ENCODE data around the gene SERPINE3. TPM values are rescaled to one million over a fixed set of nuclear protein-coding genes. Genes with fewer than 3 reads are reported as not detected.
A peak's percentile ranks its signal among the peaks of the same experiment; 100 is the strongest.

The SERPINE3 gene
- total and polyA plus RNA-seq, 5 donors from 2014 or later = not detected

DNA sequence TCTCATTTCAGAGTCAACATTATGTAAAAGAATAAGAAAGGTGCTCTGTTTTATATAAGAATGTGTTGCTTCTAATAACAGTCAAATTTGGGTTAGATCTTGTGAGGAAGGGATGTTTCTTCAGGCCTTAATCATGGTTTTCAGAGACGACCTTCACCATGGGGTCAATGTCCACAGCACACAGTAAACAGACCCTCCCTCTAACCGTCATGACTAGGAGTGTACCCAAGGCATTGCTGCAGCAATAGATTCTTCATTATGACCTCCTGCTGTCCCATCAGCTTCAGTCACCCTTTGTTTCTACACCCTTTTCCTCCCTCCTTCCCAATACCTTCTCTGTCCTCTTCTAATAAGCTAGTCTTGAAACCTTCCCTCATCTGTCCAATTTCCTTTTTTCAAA, 15.7 kb downstream of the SERPINE3 start:
- Histone ChIP-seq H3K27me3 (ENCODE audit: control insufficient read depth, insufficient read depth, low read length) (no peaks in the 10 kb centered on the region), H3K4me3 (ENCODE audit: low read depth, low read length) (no peak overlapping the region), H3K27ac (ENCODE audit: insufficient read depth, low read length, poor library complexity, severe bottlenecking) (no peak overlapping the region), H3K36me3 (ENCODE audit: control insufficient read depth, insufficient read depth, low read length) (no peaks in the 10 kb centered on the region), H3K4me1 (ENCODE audit: control insufficient read depth, insufficient read depth, low read length, poor library complexity, severe bottlenecking) (no peaks in the 10 kb centered on the region), H3K9me3 (ENCODE audit: control insufficient read depth in 2 of 2, low read length in 2 of 2) (no peaks in the 10 kb centered on the region)
- no peaks in the 10 kb centered on the region for H3K27me3 Mint-ChIP-seq
- no peak overlapping the region for H3K4me3 Mint-ChIP-seq
- no peak for ATAC-seq (ENCODE audit: low read depth in 2 of 2)
- DNase-seq = no peak
- no peaks in the 10 kb centered on the region for H3K4me1 Mint-ChIP-seq
- peaks cover 10% of the 10 kb centered on the region for H3K36me3 Mint-ChIP-seq
- H3K27ac Mint-ChIP-seq = no peak overlapping the region
- H3K9me3 Mint-ChIP-seq = peaks cover 0 to 5% (median 0%) of the 10 kb centered on the region in 7 donors

DNA sequence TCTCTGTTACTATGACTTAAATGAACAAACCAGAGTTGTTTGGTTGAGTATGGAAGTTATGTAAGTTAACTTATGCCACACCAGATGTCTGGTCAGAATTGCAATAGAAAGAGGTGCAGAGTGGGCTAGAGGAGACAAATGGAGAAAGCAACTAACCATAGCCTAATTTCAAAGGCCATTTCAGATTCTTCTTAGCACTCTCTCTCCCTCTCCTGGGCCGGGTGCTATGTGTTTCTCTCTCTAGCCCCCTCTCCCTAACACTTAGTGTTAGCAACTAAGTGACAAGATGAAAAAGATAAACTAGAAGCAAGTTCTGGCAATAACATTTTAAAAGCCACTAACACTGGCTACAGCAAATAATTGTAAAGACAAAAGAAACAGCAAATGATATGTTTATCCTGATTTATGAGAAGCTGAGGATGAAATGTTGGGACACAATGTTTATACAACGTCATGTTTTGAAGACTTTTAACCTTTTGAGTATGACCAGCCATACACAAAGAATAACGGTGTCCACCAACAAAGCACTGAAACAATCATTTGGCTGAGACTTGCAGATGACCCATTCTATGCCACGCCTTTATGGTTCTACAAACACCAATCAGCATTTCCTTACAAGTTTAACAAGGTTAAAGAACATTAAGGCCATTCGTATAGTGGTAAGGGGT, 18.6 kb downstream of the SERPINE3 start:
- no peaks in the 10 kb centered on the region for H3K27me3 ChIP-seq (ENCODE audit: control insufficient read depth, insufficient read depth, low read length)
- no peak for DNase-seq
- H3K4me3 Mint-ChIP-seq = no peak overlapping the region
- H3K9me3 Mint-ChIP-seq = no peaks in the 10 kb centered on the region
- no peaks in the 10 kb centered on the region for H3K27me3 Mint-ChIP-seq
- H3K4me1 Mint-ChIP-seq = no peaks in the 10 kb centered on the region
- H3K4me3 ChIP-seq (ENCODE audit: low read depth, low read length) = no peak overlapping the region
- H3K36me3 Mint-ChIP-seq = peaks cover 4% of the 10 kb centered on the region
- no peaks in the 10 kb centered on the region for H3K36me3 ChIP-seq (ENCODE audit: control insufficient read depth, insufficient read depth, low read length)
- no peaks in the 10 kb centered on the region for H3K9me3 ChIP-seq (ENCODE audit: control insufficient read depth in 2 of 2, low read length in 2 of 2)
- ATAC-seq (ENCODE audit: low read depth in 2 of 2) = no peak
- no peak overlapping the region for H3K27ac Mint-ChIP-seq
- H3K27ac ChIP-seq (ENCODE audit: insufficient read depth, low read length, poor library complexity, severe bottlenecking) = no peak overlapping the region
- H3K4me1 ChIP-seq (ENCODE audit: control insufficient read depth, insufficient read depth, low read length, poor library complexity, severe bottlenecking) = no peaks in the 10 kb centered on the region

DNA sequence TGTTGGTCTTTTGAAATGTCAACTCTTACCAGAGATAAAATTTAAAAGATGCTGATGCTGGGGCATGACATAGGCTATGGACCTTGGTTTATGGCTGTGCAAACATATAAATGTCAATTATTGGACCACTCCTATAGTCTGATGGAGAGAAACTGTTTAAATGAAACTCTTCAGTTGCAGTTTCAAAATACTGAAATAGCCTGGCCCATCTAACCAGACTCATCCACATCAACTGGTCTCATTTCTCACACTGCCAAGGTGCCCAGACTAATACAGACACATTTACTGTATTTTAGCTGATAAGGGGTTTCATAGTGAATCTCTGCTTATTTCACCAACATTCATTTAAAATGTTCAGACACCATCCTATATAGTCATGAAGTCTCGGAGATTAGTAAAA, 19.9 kb downstream of the SERPINE3 start:
- Histone ChIP-seq H3K27me3 (ENCODE audit: control insufficient read depth, insufficient read depth, low read length) (no peaks in the 10 kb centered on the region), H3K4me3 (ENCODE audit: low read depth, low read length) (no peak overlapping the region), H3K27ac (ENCODE audit: insufficient read depth, low read length, poor library complexity, severe bottlenecking) (no peak overlapping the region), H3K4me1 (ENCODE audit: control insufficient read depth, insufficient read depth, low read length, poor library complexity, severe bottlenecking) (no peaks in the 10 kb centered on the region), H3K9me3 (ENCODE audit: control insufficient read depth in 2 of 2, low read length in 2 of 2) (no peaks in the 10 kb centered on the region), H3K36me3 (ENCODE audit: control insufficient read depth, insufficient read depth, low read length) (peaks cover 4% of the 10 kb centered on the region)
- ATAC-seq (ENCODE audit: low read depth in 2 of 2) = no peak
- Mint-ChIP-seq H3K27ac (no peak overlapping the region), H3K9me3 (no peaks in the 10 kb centered on the region), H3K4me1 (no peaks in the 10 kb centered on the region), H3K27me3 (no peaks in the 10 kb centered on the region), H3K4me3 (no peak overlapping the region), H3K36me3 (peaks cover 8% of the 10 kb centered on the region)
- no peak for DNase-seq

DNA sequence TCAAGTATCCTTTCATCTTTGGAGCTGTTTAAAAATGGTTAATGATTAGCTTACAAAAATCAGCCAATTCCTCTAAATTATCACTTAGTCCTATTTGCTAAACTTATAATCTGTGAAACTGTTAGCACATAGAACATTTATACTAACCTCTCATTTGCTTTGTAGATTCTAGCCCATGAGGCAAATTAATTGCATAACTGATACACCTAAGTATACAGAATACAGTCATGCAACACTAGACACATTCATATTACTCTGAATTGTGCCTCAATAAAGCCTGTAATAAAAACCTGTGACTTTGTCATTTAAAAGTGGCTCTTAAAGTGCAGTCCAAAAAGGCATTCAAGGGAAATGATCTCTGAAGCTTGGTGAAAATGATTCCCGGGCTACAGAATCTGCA, 21.0 kb downstream of the SERPINE3 start:
- H3K27ac ChIP-seq (ENCODE audit: insufficient read depth, low read length, poor library complexity, severe bottlenecking) = no peak overlapping the region
- H3K27me3 ChIP-seq (ENCODE audit: control insufficient read depth, insufficient read depth, low read length) = no peaks in the 10 kb centered on the region
- no peaks in the 10 kb centered on the region for H3K4me1 Mint-ChIP-seq
- H3K36me3 Mint-ChIP-seq = peaks cover 20% of the 10 kb centered on the region
- H3K9me3 ChIP-seq (ENCODE audit: control insufficient read depth in 2 of 2, low read length in 2 of 2) = no peaks in the 10 kb centered on the region
- no peaks in the 10 kb centered on the region for H3K9me3 Mint-ChIP-seq
- no peak overlapping the region for H3K4me3 Mint-ChIP-seq
- H3K36me3 ChIP-seq (ENCODE audit: control insufficient read depth, insufficient read depth, low read length) = peaks cover 10% of the 10 kb centered on the region
- no peaks in the 10 kb centered on the region for H3K4me1 ChIP-seq (ENCODE audit: control insufficient read depth, insufficient read depth, low read length, poor library complexity, severe bottlenecking)
- no peak overlapping the region for H3K27ac Mint-ChIP-seq
- H3K4me3 ChIP-seq (ENCODE audit: low read depth, low read length) = no peak overlapping the region
- no peak for DNase-seq
- H3K27me3 Mint-ChIP-seq = no peaks in the 10 kb centered on the region
- ATAC-seq (ENCODE audit: low read depth in 2 of 2) = no peak

DNA sequence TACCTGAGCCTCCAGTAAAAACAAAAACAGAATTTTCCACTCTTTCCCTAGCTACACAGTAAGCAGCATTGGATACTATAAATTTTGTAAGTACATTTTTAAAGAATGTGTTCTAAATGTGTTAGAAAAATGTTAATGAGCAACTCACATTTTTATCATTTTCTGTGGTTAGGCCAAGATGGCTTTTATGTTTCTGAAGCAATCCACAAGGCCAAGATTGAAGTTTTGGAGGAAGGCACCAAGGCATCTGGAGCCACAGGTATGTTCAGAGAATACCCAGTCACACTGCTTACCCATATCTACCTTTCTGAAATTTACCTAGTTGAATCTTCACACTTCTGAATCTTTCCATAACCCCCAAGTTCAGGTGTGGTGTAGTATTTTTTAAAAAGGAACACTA, 21.6 kb downstream of the SERPINE3 start:
- no peak overlapping the region for H3K4me3 Mint-ChIP-seq
- Histone ChIP-seq H3K27ac (ENCODE audit: insufficient read depth, low read length, poor library complexity, severe bottlenecking) (no peak overlapping the region), H3K4me1 (ENCODE audit: control insufficient read depth, insufficient read depth, low read length, poor library complexity, severe bottlenecking) (no peaks in the 10 kb centered on the region), H3K9me3 (ENCODE audit: control insufficient read depth in 2 of 2, low read length in 2 of 2) (no peaks in the 10 kb centered on the region), H3K4me3 (ENCODE audit: low read depth, low read length) (no peak overlapping the region), H3K36me3 (ENCODE audit: control insufficient read depth, insufficient read depth, low read length) (peaks cover 15% of the 10 kb centered on the region), H3K27me3 (ENCODE audit: control insufficient read depth, insufficient read depth, low read length) (no peaks in the 10 kb centered on the region)
- no peaks in the 10 kb centered on the region for H3K9me3 Mint-ChIP-seq
- H3K4me1 Mint-ChIP-seq = no peaks in the 10 kb centered on the region
- H3K27ac Mint-ChIP-seq = peak overlapping the region in 1 of 3 donors; percentile 60
- ATAC-seq (ENCODE audit: low read depth in 2 of 2) (no peak), DNase-seq (no peak)
- no peaks in the 10 kb centered on the region for H3K27me3 Mint-ChIP-seq
- peaks cover 23% of the 10 kb centered on the region for H3K36me3 Mint-ChIP-seq

DNA sequence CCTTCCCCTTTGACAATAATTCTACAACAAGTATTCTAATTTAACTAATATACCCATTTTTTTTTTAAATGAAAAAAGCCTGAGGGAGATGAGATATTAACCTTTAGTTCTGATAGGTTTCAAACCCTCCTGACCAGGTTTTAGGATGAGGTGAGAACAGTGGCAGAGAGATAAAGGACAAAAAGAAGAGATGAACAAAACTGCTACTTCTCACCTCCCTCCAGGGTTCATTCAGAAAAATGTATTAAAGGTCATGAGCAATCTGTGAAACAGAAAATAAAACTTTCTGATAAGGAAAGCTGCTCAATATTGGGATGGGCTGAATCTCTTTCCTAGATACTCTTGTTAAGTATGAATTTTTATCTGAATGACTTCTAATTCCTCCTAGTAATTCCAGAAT, 24.1 kb downstream of the SERPINE3 start:
- Mint-ChIP-seq H3K9me3 (no peaks in the 10 kb centered on the region), H3K4me1 (peaks cover 0 to 1% (median 0%) of the 10 kb centered on the region in 4 donors), H3K36me3 (peaks cover 32% of the 10 kb centered on the region), H3K27me3 (no peaks in the 10 kb centered on the region), H3K4me3 (no peak overlapping the region), H3K27ac (peak overlapping the region in 1 of 3 donors; percentile 67)
- ATAC-seq (ENCODE audit: low read depth in 2 of 2) (no peak), DNase-seq (no peak)
- no peak overlapping the region for H3K4me3 ChIP-seq (ENCODE audit: low read depth, low read length)
- no peaks in the 10 kb centered on the region for H3K27me3 ChIP-seq (ENCODE audit: control insufficient read depth, insufficient read depth, low read length)
- no peaks in the 10 kb centered on the region for H3K9me3 ChIP-seq (ENCODE audit: control insufficient read depth in 2 of 2, low read length in 2 of 2)
- peaks cover 40% of the 10 kb centered on the region for H3K36me3 ChIP-seq (ENCODE audit: control insufficient read depth, insufficient read depth, low read length)
- H3K4me1 ChIP-seq (ENCODE audit: control insufficient read depth, insufficient read depth, low read length, poor library complexity, severe bottlenecking) = no peaks in the 10 kb centered on the region
- no peak overlapping the region for H3K27ac ChIP-seq (ENCODE audit: insufficient read depth, low read length, poor library complexity, severe bottlenecking)

DNA sequence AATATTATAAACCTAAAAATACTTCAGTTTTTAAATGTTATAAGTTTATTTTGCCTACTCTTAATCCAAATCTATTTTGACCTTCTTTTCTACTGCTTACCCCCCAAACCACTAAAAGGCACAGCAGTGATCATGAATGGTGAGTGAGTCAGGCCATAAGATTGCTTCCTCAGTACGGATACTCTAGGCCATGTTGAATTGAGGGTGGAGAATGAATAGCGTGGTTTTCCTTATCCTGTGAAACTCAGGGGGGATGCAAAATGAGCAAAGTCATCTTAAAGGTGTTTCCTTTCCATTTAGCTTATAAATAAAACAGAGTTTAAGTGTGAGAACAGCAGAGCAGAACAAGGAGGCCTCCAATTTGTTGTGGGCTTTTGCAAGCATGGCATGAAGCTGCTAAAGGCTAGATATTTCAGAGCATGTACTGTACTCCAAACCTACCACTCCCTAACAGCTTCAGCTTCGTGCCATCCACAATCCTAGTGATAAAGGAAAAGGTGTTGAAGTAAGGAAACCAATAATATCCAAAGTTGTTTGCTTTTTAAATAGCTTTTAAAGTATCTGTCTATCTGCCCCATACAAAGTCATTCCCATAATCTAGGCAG, 25.0 kb downstream of the SERPINE3 start:
- no peaks in the 10 kb centered on the region for H3K27me3 Mint-ChIP-seq
- DNase-seq = no peak
- Histone ChIP-seq H3K4me3 (ENCODE audit: low read depth, low read length) (no peak overlapping the region), H3K9me3 (ENCODE audit: control insufficient read depth in 2 of 2, low read length in 2 of 2) (no peaks in the 10 kb centered on the region), H3K4me1 (ENCODE audit: control insufficient read depth, insufficient read depth, low read length, poor library complexity, severe bottlenecking) (no peaks in the 10 kb centered on the region), H3K36me3 (ENCODE audit: control insufficient read depth, insufficient read depth, low read length) (peaks cover 47% of the 10 kb centered on the region), H3K27me3 (ENCODE audit: control insufficient read depth, insufficient read depth, low read length) (no peaks in the 10 kb centered on the region), H3K27ac (ENCODE audit: insufficient read depth, low read length, poor library complexity, severe bottlenecking) (no peak overlapping the region)
- H3K27ac Mint-ChIP-seq = no peak overlapping the region
- H3K9me3 Mint-ChIP-seq = no peaks in the 10 kb centered on the region
- ATAC-seq (ENCODE audit: low read depth in 2 of 2) = no peak
- H3K4me3 Mint-ChIP-seq = no peak overlapping the region
- peaks cover 37% of the 10 kb centered on the region for H3K36me3 Mint-ChIP-seq
- H3K4me1 Mint-ChIP-seq = peaks cover 0 to 6% (median 0%) of the 10 kb centered on the region in 4 donors

DNA sequence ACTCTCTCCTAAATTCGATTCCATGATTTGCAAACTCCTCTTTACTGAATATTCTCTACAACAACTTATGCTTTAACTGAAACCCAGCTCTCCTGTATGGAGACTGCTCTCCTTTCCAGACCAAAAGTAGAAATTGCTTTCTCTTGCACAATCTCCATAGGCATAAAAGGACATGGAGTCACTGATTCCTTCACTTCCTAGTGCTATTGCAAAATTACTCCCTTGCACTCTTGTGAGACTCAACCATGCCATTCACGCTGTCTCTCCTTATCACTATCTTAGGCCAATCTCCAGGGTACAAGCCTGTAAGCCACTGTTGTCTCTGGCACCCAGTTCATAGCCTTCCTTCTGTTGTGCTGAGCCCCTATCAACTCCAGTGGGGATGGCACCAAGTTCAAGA, 30.6 kb downstream of the SERPINE3 start:
- no peaks in the 10 kb centered on the region for H3K27me3 Mint-ChIP-seq
- Histone ChIP-seq H3K27ac (ENCODE audit: insufficient read depth, low read length, poor library complexity, severe bottlenecking) (no peak overlapping the region), H3K9me3 (ENCODE audit: control insufficient read depth in 2 of 2, low read length in 2 of 2) (no peaks in the 10 kb centered on the region), H3K4me3 (ENCODE audit: low read depth, low read length) (no peak overlapping the region), H3K4me1 (ENCODE audit: control insufficient read depth, insufficient read depth, low read length, poor library complexity, severe bottlenecking) (no peaks in the 10 kb centered on the region), H3K36me3 (ENCODE audit: control insufficient read depth, insufficient read depth, low read length) (peaks cover 82% of the 10 kb centered on the region), H3K27me3 (ENCODE audit: control insufficient read depth, insufficient read depth, low read length) (no peaks in the 10 kb centered on the region)
- ATAC-seq (ENCODE audit: low read depth in 2 of 2) (no peak), DNase-seq (no peak)
- H3K4me3 Mint-ChIP-seq = no peak overlapping the region
- peaks cover 25% of the 10 kb centered on the region for H3K36me3 Mint-ChIP-seq
- no peaks in the 10 kb centered on the region for H3K9me3 Mint-ChIP-seq
- no peak overlapping the region for H3K27ac Mint-ChIP-seq
- peaks cover 0 to 10% (median 4%) of the 10 kb centered on the region in 4 donors for H3K4me1 Mint-ChIP-seq
